ENCODE measurements around the gene LSP1. TPM values are rescaled to one million over a fixed set of nuclear protein-coding genes. Genes with fewer than 3 reads are reported as not detected.
"Not testable (repeated sequence)": the region's sequence is repeated elsewhere in the genome, so short reads cannot be mapped to it uniquely, and the experiment has no call there.

The LSP1 gene
- 0.90 TPM for total RNA-seq (2021; ENCODE audit: unreplicated experiment)
- polyA plus RNA-seq (2012; ENCODE audit: insufficient read length) = 1.3 TPM
- Bru-seq, nascent RNA = percentile 14 among the genes with signal in this experiment
- percentile 15 among the genes with signal in this experiment for BruChase-seq, experiment 1, labeled RNA remaining after a 2-hour chase
- BruChase-seq, experiment 2, labeled RNA remaining after a 6-hour chase = percentile 20 among the genes with signal in this experiment
- long read RNA-seq, partial matches to known transcripts = 0 of 1 reads
- long read RNA-seq, other reads (novel, unspliced or antisense) = 1 of 1 reads

GRCh38 chr11:1852877-1853276, at the start of gene LSP1:
Gene LSP1 (plus strand): TSS chr11:1853084. CDS start chr11:1853145, 61 bp downstream.
- no peaks in the 10 kb centered on the region for H3K36me3 ChIP-seq (ENCODE audit: control insufficient read depth, insufficient read depth, low read length)
- H3K27me3 ChIP-seq (ENCODE audit: control insufficient read depth, insufficient read depth, low read length) = no peaks in the 10 kb centered on the region
- TF ChIP-seq TCF7L2 (IDR thresholded peaks at IDR 0.05; ENCODE audit: low read depth, low read length) (no peak), REST (IDR thresholded peaks at IDR 0.05; ENCODE audit: insufficient read depth in 1 of 2, low read depth in 2 of 2, low read length in 1 of 2) (no peak), SIN3A (IDR thresholded peaks at IDR 0.05; ENCODE audit: borderline replicate concordance, insufficient read depth, low read depth, low read length) (no peak), POLR2AphosphoS5 (IDR thresholded peaks at IDR 0.05; ENCODE audit: low read depth, low read length) (no peak), CTCF (IDR thresholded peaks at IDR 0.05) (no peak)
- CTCF ChIA-PET = interaction anchor here (0.7 kb wide), 1 partner anchor 23 kb away, joined by 3 read pairs; no protein-coding TSS in a partner anchor
- in situ Hi-C loops (cut with HindIII; ENCODE audit: low pct_unique_long_range_greater_than_20kb, low sequenced_read_pairs) (no loop called here), intact Hi-C loops (cut with micrococcal nuclease; ENCODE audit: unreplicated experiment) (no loop called here)
- H3K4me1 ChIP-seq (ENCODE audit: control insufficient read depth, insufficient read depth, low read length) = no peaks in the 10 kb centered on the region
- ATAC-seq (no peak), DNase-seq (ENCODE audit: low read depth, low spot score) (no peak)
- BruUV-seq (replicated peaks) = no TSS peak
- H3K27ac ChIP-seq (ENCODE audit: low read length) = no peak within 1 kb of the TSS
- no peaks in the 10 kb centered on the region for H3K9me3 ChIP-seq (ENCODE audit: control insufficient read depth, insufficient read depth, low read depth, low read length)
- H3K4me3 ChIP-seq (ENCODE audit: low read depth in 2 of 2, low read length in 2 of 2) = no peak within 1 kb of the TSS
- POLR2A ChIA-PET = no interaction called here

- BruUV-seq (replicated peaks) = no TSS peak
- no peak overlapping the region for H3K27ac ChIP-seq (ENCODE audit: low read length)
- in situ Hi-C loops (cut with HindIII; ENCODE audit: low pct_unique_long_range_greater_than_20kb, low sequenced_read_pairs) = no loop called here
- no peaks in the 10 kb centered on the region for H3K36me3 ChIP-seq (ENCODE audit: control insufficient read depth, insufficient read depth, low read length)
- ChIA-PET POLR2A (interaction anchor here (0.7 kb wide), 1 partner anchor 75 kb away, joined by 3 read pairs; no protein-coding TSS in a partner anchor), CTCF (no interaction called here)
- no peak for ATAC-seq
- TF ChIP-seq REST (IDR thresholded peaks at IDR 0.05; ENCODE audit: insufficient read depth in 1 of 2, low read depth in 2 of 2, low read length in 1 of 2) = no peak
- no peak for TF ChIP-seq POLR2AphosphoS5 (IDR thresholded peaks at IDR 0.05; ENCODE audit: low read depth, low read length)
- TF ChIP-seq TCF7L2 (IDR thresholded peaks at IDR 0.05; ENCODE audit: low read depth, low read length) = no peak
- no peak for TF ChIP-seq CTCF (IDR thresholded peaks at IDR 0.05)
- TF ChIP-seq SIN3A (IDR thresholded peaks at IDR 0.05; ENCODE audit: borderline replicate concordance, insufficient read depth, low read depth, low read length) = no peak
- H3K27me3 ChIP-seq (ENCODE audit: control insufficient read depth, insufficient read depth, low read length) = no peaks in the 10 kb centered on the region
- intact Hi-C loops (cut with micrococcal nuclease; ENCODE audit: unreplicated experiment) = no loop called here
- no peaks in the 10 kb centered on the region for H3K9me3 ChIP-seq (ENCODE audit: control insufficient read depth, insufficient read depth, low read depth, low read length)
- no peak for DNase-seq (ENCODE audit: low read depth, low spot score)
- no peak overlapping the region for H3K4me3 ChIP-seq (ENCODE audit: low read depth in 2 of 2, low read length in 2 of 2)
- peaks cover 5% of the 10 kb centered on the region for H3K4me1 ChIP-seq (ENCODE audit: control insufficient read depth, insufficient read depth, low read length)
Observed at GRCh38 chr11:1803246-1803645, 49.6 kb upstream of the LSP1 start.

- H3K27ac ChIP-seq (ENCODE audit: low read length); DNase-seq (ENCODE audit: low read depth, low spot score); in situ Hi-C loops (cut with HindIII; ENCODE audit: low pct_unique_long_range_greater_than_20kb, low sequenced_read_pairs); H3K36me3 ChIP-seq (ENCODE audit: control insufficient read depth, insufficient read depth, low read length); CTCF ChIA-PET; H3K27me3 ChIP-seq (ENCODE audit: control insufficient read depth, insufficient read depth, low read length); H3K9me3 ChIP-seq (ENCODE audit: control insufficient read depth, insufficient read depth, low read depth, low read length); BruUV-seq (replicated peaks); H3K4me1 ChIP-seq (ENCODE audit: control insufficient read depth, insufficient read depth, low read length); ATAC-seq; intact Hi-C loops (cut with micrococcal nuclease; ENCODE audit: unreplicated experiment); H3K4me3 ChIP-seq (ENCODE audit: low read depth in 2 of 2, low read length in 2 of 2): not testable (repeated sequence)
- POLR2A ChIA-PET = interaction anchor here (0.7 kb wide), 1 partner anchor 76 kb away, joined by 3 read pairs; no protein-coding TSS in a partner anchor
Observed at GRCh38 chr11:1803835-1804519, 48.9 kb upstream of the LSP1 start.

Data from Panc1 (cell line).